Measurements from ENCODE around the gene MTPN. TPM values are rescaled to one million over a fixed set of nuclear protein-coding genes. Genes with fewer than 3 reads are reported as not detected.
A peak's percentile ranks its signal among the peaks of the same experiment; 100 is the strongest.

The MTPN gene
- total RNA-seq, 4 donors from 2014 or later, result 48.5 to 94.2 (median 58.7) TPM

GRCh38 chr7:136012238-136012637, 35.1 kb upstream of the MTPN start:
- Histone ChIP-seq H3K4me3 (no peak overlapping the region), H3K4me1 (peaks cover 0 to 5% of the 10 kb centered on the region in 2 donors), H3K36me3 (no peaks in the 10 kb centered on the region), H3K27me3 (no peaks in the 10 kb centered on the region), H3K9me3 (no peaks in the 10 kb centered on the region), H3K27ac (no peak overlapping the region)
- TF ChIP-seq POLR2A (IDR thresholded peaks at IDR 0.05) (no peak), CTCF (IDR thresholded peaks at IDR 0.05 in 4 of 5, conservative IDR thresholded peaks at IDR 0.05 in 1 of 5) (no peak)
- no peak for DNase-seq
- ATAC-seq, result no peak
- in situ Hi-C loops (cut with MboI; ENCODE audit: low sequenced_read_pairs in 4 of 4), result loop anchor here in 1 of 4 donors (25.0 kb wide), 2 partner anchors 350 to 725 kb away; partner anchors contain the start of gene STMP1
- intact Hi-C loops (cut with DNase I; ENCODE audit: low total_unique reads), result no loop called here

- no peak for DNase-seq
- H3K27me3 ChIP-seq, result no peaks in the 10 kb centered on the region
- TF ChIP-seq CTCF (IDR thresholded peaks at IDR 0.05 in 4 of 5, conservative IDR thresholded peaks at IDR 0.05 in 1 of 5) (peak; percentile 72 to 92 (median 80)), POLR2A (IDR thresholded peaks at IDR 0.05) (no peak)
- no peaks in the 10 kb centered on the region for H3K36me3 ChIP-seq
- H3K4me1 ChIP-seq, result peaks cover 0 to 5% of the 10 kb centered on the region in 2 donors
- intact Hi-C loops (cut with DNase I; ENCODE audit: low total_unique reads) (loop anchor here (1.0 to 5.0 kb wide), 2 partner anchors 208 to 347 kb away; partner anchors contain the start of gene STMP1), in situ Hi-C loops (cut with MboI; ENCODE audit: low sequenced_read_pairs in 4 of 4) (loop anchor here (5.0 to 25.0 kb wide), 5 partner anchors 207 to 722 kb away; partner anchors contain the start of gene STMP1 (in 1 of the 4))
- no peak overlapping the region for H3K27ac ChIP-seq
- no peak overlapping the region for H3K4me3 ChIP-seq
- peak in 1 of 2 donors; percentile 68 for ATAC-seq
- no peaks in the 10 kb centered on the region for H3K9me3 ChIP-seq
Observed at GRCh38 chr7:136009488-136010079, 32.4 kb upstream of the MTPN start.

GRCh38 chr7:136006208-136006607, 29.0 kb upstream of the MTPN start:
- Histone ChIP-seq H3K4me3 (no peak overlapping the region), H3K36me3 (no peaks in the 10 kb centered on the region), H3K9me3 (no peaks in the 10 kb centered on the region), H3K4me1 (peaks cover 0 to 5% of the 10 kb centered on the region in 2 donors), H3K27ac (no peak overlapping the region), H3K27me3 (no peaks in the 10 kb centered on the region)
- no peak for TF ChIP-seq CTCF (IDR thresholded peaks at IDR 0.05 in 4 of 5, conservative IDR thresholded peaks at IDR 0.05 in 1 of 5)
- no peak for TF ChIP-seq POLR2A (IDR thresholded peaks at IDR 0.05)
- intact Hi-C loops (cut with DNase I; ENCODE audit: low total_unique reads), result loop anchor here (5.0 kb wide), 1 partner anchor 344 kb away; the partner anchor contains the start of gene STMP1
- DNase-seq, result no peak
- in situ Hi-C loops (cut with MboI; ENCODE audit: low sequenced_read_pairs in 4 of 4), result loop anchor here (5.0 to 25.0 kb wide), 5 partner anchors 204 to 719 kb away; partner anchors contain the start of gene STMP1 (in 1 of the 4)
- no peak for ATAC-seq

- intact Hi-C loops (cut with DNase I; ENCODE audit: low total_unique reads) (no loop called here), in situ Hi-C loops (cut with MboI; ENCODE audit: low sequenced_read_pairs in 4 of 4) (loop anchor here (10.0 to 25.0 kb wide), 4 partner anchors 329 to 717 kb away; partner anchors contain the start of gene STMP1 (in 1 of the 4))
- Histone ChIP-seq H3K4me1 (no peaks in the 10 kb centered on the region), H3K9me3 (no peaks in the 10 kb centered on the region), H3K27ac (no peak overlapping the region), H3K36me3 (no peaks in the 10 kb centered on the region), H3K27me3 (no peaks in the 10 kb centered on the region), H3K4me3 (no peak overlapping the region)
- TF ChIP-seq CTCF (IDR thresholded peaks at IDR 0.05 in 4 of 5, conservative IDR thresholded peaks at IDR 0.05 in 1 of 5) (no peak), POLR2A (IDR thresholded peaks at IDR 0.05) (no peak)
- DNase-seq, result no peak
- no peak for ATAC-seq
Observed at GRCh38 chr7:136004083-136004482, 26.9 kb upstream of the MTPN start.

Measured in gastrocnemius medialis (tissue), 4 donors.